ENCODE measurements around the gene UBE2E2. TPM values are rescaled to one million over a fixed set of nuclear protein-coding genes. Genes with fewer than 3 reads are reported as not detected.
"Not testable (repeated sequence)": the region's sequence is repeated elsewhere in the genome, so short reads cannot be mapped to it uniquely, and the experiment has no call there.

The UBE2E2 gene
- total RNA-seq, 1 experiment from 2014 or later = 12.2 TPM

GRCh38 chr3:23329471-23330105, 126.5 kb downstream of the UBE2E2 start:
- DNase-seq (ENCODE audit: low read depth) = no peak

- DNase-seq (ENCODE audit: low read depth) = no peak
Observed at GRCh38 chr3:23330568-23330967, 127.4 kb downstream of the UBE2E2 start.

- DNase-seq (ENCODE audit: low read depth) = peak; percentile 2
Observed at GRCh38 chr3:23331141-23331935, 128.2 kb downstream of the UBE2E2 start.

GRCh38 chr3:23333633-23334032, 130.5 kb downstream of the UBE2E2 start:
- no peak for DNase-seq (ENCODE audit: low read depth)

- not testable (repeated sequence) for DNase-seq (ENCODE audit: low read depth)
Observed at GRCh38 chr3:23336853-23337252, 133.7 kb downstream of the UBE2E2 start.

- DNase-seq (ENCODE audit: low read depth) = no peak
Observed at GRCh38 chr3:23341147-23341838, 138.2 kb downstream of the UBE2E2 start.

GRCh38 chr3:23342343-23342742, 139.2 kb downstream of the UBE2E2 start:
- DNase-seq (ENCODE audit: low read depth) = no peak

- no peak for DNase-seq (ENCODE audit: low read depth)
Observed at GRCh38 chr3:23343509-23343908, 140.4 kb downstream of the UBE2E2 start.

- no peak for DNase-seq (ENCODE audit: low read depth)
Observed at GRCh38 chr3:23344886-23345285, 141.8 kb downstream of the UBE2E2 start.

GRCh38 chr3:23349444-23349843, 146.3 kb downstream of the UBE2E2 start:
- not testable (repeated sequence) for DNase-seq (ENCODE audit: low read depth)

- DNase-seq (ENCODE audit: low read depth) = no peak
Observed at GRCh38 chr3:23356169-23356568, 153.0 kb downstream of the UBE2E2 start.

GRCh38 chr3:23356923-23357322, 153.8 kb downstream of the UBE2E2 start:
- no peak for DNase-seq (ENCODE audit: low read depth)

GRCh38 chr3:23359116-23359515, 156.0 kb downstream of the UBE2E2 start:
- DNase-seq (ENCODE audit: low read depth) = no peak

- no peak for DNase-seq (ENCODE audit: low read depth)
Observed at GRCh38 chr3:23365066-23365465, 161.9 kb downstream of the UBE2E2 start.

GRCh38 chr3:23368731-23369130, 165.6 kb downstream of the UBE2E2 start:
- no peak for DNase-seq (ENCODE audit: low read depth)

- DNase-seq (ENCODE audit: low read depth) = no peak
Observed at GRCh38 chr3:23372285-23372684, 169.2 kb downstream of the UBE2E2 start.

- DNase-seq (ENCODE audit: low read depth) = no peak
Observed at GRCh38 chr3:23376516-23377248, 173.6 kb downstream of the UBE2E2 start.

GRCh38 chr3:23377928-23378672, 175.0 kb downstream of the UBE2E2 start:
- no peak for DNase-seq (ENCODE audit: low read depth)

GRCh38 chr3:23383875-23384274, 180.7 kb downstream of the UBE2E2 start:
- DNase-seq (ENCODE audit: low read depth) = no peak

GRCh38 chr3:23385327-23385726, 182.2 kb downstream of the UBE2E2 start:
- DNase-seq (ENCODE audit: low read depth) = no peak

GRCh38 chr3:23387286-23387918, 184.3 kb downstream of the UBE2E2 start:
- no peak for DNase-seq (ENCODE audit: low read depth)
